ENCODE measurements around the gene RCAN1. TPM values are rescaled to one million over a fixed set of nuclear protein-coding genes. Genes with fewer than 3 reads are reported as not detected.

RCAN1 gene
- total RNA-seq, 3 donors from 2014 or later: 13.2 to 17.3 (median 17.3) TPM

DNA sequence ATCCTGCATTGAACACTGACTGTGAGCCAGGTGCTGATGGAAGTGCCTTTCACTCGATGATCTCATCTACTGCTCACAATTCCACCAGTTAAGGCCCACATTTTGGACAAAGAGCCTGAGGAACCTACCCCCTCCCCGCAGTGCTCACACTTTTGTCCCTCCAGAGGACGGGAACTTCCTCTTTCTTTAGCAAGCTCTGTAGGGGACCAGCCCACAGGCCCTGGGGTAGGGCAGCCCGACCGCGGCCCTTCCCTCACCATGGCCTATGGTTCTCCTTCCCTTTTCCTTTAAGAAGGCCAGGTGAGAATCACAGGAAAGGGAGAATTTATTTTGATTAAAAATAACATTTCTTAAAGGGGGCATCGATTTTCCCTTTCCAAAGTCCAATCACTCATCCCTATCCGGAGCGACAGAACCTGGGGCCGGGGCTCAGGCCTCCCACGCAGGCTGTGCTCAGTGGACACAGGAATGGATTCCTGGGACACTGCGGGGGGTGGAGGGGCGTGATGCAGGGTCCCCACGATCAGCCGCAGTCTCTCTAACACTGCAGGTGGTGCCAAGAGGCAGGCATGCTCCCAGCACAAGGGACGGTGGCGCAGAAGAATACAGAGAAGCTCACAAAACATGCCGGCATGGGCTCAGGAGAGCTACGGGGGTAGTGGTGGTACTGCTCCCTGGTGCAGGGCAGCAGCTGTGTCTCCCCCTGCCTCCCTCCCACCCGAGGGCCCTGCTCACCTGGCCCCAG is 94.0 kb downstream of the RCAN1 start:
- H3K4me3 Mint-ChIP-seq: no peak overlapping the region
- no peaks in the 10 kb centered on the region for H3K9me3 Mint-ChIP-seq
- peaks cover 24% of the 10 kb centered on the region for H3K36me3 Mint-ChIP-seq (ENCODE audit: insufficient read depth)
- H3K27me3 Mint-ChIP-seq (ENCODE audit: low read depth): no peaks in the 10 kb centered on the region
- peaks cover 19% of the 10 kb centered on the region for H3K4me1 Mint-ChIP-seq (ENCODE audit: low read depth)
- ATAC-seq (no peak), DNase-seq (no peak)

- H3K27me3 Mint-ChIP-seq (ENCODE audit: low read depth): no peaks in the 10 kb centered on the region
- no peaks in the 10 kb centered on the region for H3K9me3 Mint-ChIP-seq
- peaks cover 24% of the 10 kb centered on the region for H3K36me3 Mint-ChIP-seq (ENCODE audit: insufficient read depth)
- DNase-seq (no peak), ATAC-seq (no peak)
- H3K4me1 Mint-ChIP-seq (ENCODE audit: low read depth): peaks cover 18% of the 10 kb centered on the region
- no peak overlapping the region for H3K4me3 Mint-ChIP-seq
These were observed 94.6 kb downstream of the RCAN1 start for GRCh38 chr21:34520281-34520680.

GRCh38 chr21:34519694-34520093 is 95.2 kb downstream of the RCAN1 start:
- Mint-ChIP-seq H3K9me3 (no peaks in the 10 kb centered on the region), H3K4me1 (ENCODE audit: low read depth) (peaks cover 12% of the 10 kb centered on the region), H3K4me3 (no peak overlapping the region), H3K36me3 (ENCODE audit: insufficient read depth) (peaks cover 24% of the 10 kb centered on the region), H3K27me3 (ENCODE audit: low read depth) (no peaks in the 10 kb centered on the region)
- DNase-seq (no peak), ATAC-seq (no peak)

GRCh38 chr21:34519016-34519415 is 95.9 kb downstream of the RCAN1 start:
- ATAC-seq (no peak), DNase-seq (no peak)
- H3K27me3 Mint-ChIP-seq (ENCODE audit: low read depth): no peaks in the 10 kb centered on the region
- H3K9me3 Mint-ChIP-seq: no peaks in the 10 kb centered on the region
- peaks cover 24% of the 10 kb centered on the region for H3K36me3 Mint-ChIP-seq (ENCODE audit: insufficient read depth)
- H3K4me3 Mint-ChIP-seq: no peak overlapping the region
- H3K4me1 Mint-ChIP-seq (ENCODE audit: low read depth): peaks cover 12% of the 10 kb centered on the region

DNA sequence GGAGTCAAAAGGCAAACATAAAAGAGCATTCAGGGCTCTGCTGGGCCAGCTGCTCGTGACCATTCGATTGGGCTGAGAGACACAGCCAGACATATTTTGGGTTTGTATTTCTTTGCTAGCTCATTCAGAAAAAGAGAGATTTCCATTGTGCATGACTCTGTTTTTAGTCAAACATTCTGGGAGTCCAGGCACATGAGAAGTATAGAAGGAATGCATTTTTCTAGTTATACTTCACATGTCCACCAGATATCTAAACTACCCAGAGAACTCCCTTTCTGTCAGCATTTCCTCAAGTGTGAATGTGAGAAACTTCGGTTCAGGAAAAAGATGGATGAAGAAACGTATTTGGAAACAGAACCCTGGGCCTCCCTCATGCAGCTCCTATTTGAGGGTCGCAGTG is 96.6 kb downstream of the RCAN1 start:
- H3K9me3 Mint-ChIP-seq: no peaks in the 10 kb centered on the region
- H3K4me3 Mint-ChIP-seq: no peak overlapping the region
- H3K36me3 Mint-ChIP-seq (ENCODE audit: insufficient read depth): peaks cover 24% of the 10 kb centered on the region
- ATAC-seq (no peak), DNase-seq (no peak)
- peaks cover 12% of the 10 kb centered on the region for H3K4me1 Mint-ChIP-seq (ENCODE audit: low read depth)
- no peaks in the 10 kb centered on the region for H3K27me3 Mint-ChIP-seq (ENCODE audit: low read depth)

DNA sequence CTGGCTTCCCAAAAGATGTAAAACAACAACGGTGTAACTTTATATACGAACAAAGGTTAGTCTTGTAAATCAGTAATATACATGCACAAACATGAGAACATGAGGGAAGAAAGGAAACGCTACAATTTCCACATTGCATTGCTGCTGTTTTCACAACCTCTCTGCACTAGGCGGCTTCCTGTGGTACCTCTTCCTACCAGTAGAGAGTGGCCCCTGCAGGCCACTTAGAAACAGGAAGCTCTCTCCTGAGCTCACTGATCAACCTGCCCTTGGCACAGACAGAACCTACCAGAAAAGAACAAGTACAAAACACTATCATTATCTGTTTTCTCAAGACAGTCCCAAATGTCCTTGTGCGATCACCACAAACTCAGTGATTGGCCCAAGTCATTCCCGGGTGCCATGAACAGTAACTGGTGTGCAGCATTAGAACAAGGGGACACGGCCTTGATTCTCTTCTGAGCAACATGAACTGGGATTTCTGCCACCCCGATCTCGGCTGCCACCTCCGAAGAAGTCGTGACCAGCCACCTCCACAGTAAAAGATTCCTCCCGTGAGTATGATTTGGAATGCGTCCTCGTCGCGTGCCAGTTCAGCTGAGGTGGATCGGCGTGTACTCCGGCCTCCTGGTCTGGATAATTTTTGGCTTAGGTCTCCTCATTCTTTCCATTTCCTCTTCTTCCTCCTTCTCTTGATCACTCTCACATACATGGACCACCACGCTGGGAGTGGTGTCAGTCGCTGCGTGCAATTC is 97.2 kb downstream of the RCAN1 start:
- Mint-ChIP-seq H3K36me3 (ENCODE audit: insufficient read depth) (peaks cover 24% of the 10 kb centered on the region), H3K27me3 (ENCODE audit: low read depth) (no peaks in the 10 kb centered on the region), H3K4me3 (no peak overlapping the region), H3K4me1 (ENCODE audit: low read depth) (peaks cover 12% of the 10 kb centered on the region), H3K9me3 (no peaks in the 10 kb centered on the region)
- peak in 1 of 2 donors; percentile 35 for ATAC-seq
- DNase-seq: no peak

DNA sequence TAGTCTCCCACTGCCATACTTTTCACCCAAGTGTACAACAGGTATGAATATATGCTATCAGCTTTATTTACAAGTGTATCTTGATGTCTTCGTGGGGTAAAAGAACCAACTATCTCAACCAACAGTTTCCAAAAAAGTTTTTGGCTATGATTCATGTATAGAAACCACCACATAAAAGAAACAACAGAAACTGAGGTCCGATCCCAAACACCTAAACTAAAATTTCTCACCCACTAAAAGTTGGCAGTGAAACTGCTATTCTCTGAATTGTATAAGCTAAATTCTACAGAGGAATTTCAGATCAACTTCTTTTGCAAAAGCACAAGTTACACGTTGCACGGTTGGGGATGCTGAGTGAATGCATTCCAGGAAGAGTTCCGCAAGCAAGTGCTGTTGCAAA is 97.9 kb downstream of the RCAN1 start:
- no peaks in the 10 kb centered on the region for H3K9me3 Mint-ChIP-seq
- peaks cover 12% of the 10 kb centered on the region for H3K4me1 Mint-ChIP-seq (ENCODE audit: low read depth)
- H3K27me3 Mint-ChIP-seq (ENCODE audit: low read depth): no peaks in the 10 kb centered on the region
- peak; percentile 28 to 40 for ATAC-seq
- H3K36me3 Mint-ChIP-seq (ENCODE audit: insufficient read depth): peaks cover 20% of the 10 kb centered on the region
- no peak for DNase-seq
- no peak overlapping the region for H3K4me3 Mint-ChIP-seq

DNA sequence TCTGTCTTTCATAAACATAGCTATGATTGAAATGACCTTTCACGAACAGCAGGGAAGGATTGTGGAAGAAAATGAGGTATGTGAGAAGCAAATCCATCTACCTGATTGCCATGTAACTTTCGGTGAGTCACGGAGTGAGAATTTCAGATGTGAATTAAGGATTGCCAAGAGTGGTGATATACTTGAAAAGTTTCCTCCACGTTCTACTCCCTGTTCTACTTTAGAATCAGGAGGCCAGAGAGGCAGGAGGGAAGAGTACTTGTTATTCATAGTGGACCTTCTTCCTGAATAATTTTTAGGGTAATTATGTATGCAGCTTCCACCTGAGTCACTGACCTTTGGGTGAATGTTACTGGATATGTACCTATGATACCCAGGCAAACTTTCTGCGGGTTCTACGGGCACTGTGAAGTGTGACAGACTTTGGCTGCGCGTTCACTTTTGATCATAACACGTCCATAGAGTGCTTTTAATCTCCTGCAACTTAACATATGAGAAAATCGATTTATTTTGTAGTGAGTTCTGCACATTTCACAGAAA is 100.3 kb downstream of the RCAN1 start:
- ATAC-seq (no peak), DNase-seq (no peak)
- Mint-ChIP-seq H3K4me1 (ENCODE audit: low read depth) (peaks cover 12% of the 10 kb centered on the region), H3K36me3 (ENCODE audit: insufficient read depth) (peaks cover 16% of the 10 kb centered on the region), H3K9me3 (no peaks in the 10 kb centered on the region), H3K27me3 (ENCODE audit: low read depth) (no peaks in the 10 kb centered on the region), H3K4me3 (no peak overlapping the region)

GRCh38 chr21:34513129-34513675 is 101.7 kb downstream of the RCAN1 start:
- Mint-ChIP-seq H3K4me3 (no peak overlapping the region), H3K9me3 (no peaks in the 10 kb centered on the region), H3K27me3 (ENCODE audit: low read depth) (no peaks in the 10 kb centered on the region), H3K4me1 (ENCODE audit: low read depth) (peaks cover 12% of the 10 kb centered on the region), H3K36me3 (ENCODE audit: insufficient read depth) (peaks cover 12% of the 10 kb centered on the region)
- ATAC-seq: no peak
- DNase-seq: no peak

DNA sequence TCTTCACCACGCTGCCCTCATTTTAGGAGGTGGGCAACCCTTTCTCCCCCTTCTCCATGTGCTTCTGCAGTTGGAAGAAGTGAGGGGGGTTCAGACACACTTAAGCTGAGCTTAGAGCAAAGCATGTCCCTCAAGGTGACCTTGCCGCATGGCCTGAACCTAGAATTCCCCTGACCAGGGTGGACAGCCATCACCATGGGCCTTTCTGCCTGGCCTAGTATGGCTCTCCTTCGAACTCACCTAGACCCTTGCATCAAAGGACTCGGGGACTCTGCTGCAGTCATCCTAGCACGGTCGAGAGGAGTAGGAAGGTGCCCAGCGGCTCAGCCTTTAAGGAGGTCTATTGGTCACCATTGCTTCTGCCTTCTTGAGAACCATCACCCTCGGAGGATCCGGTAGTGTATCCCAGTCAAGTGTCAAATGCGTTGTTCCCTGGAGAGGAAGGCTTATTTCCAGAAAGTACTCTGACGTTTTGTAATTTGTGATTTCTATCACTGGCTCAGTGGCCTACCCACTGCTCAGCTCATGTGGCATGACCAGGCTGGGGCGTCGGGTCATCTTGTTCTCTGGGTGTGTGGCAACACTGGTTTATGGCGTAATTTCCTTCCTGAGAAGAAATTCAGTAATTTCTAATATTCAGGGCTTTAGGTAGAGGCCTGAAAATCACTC is 103.0 kb downstream of the RCAN1 start, which contains the start of gene KCNE1:
TSS of gene KCNE1 (minus strand) at position 424 of the 669 bp plus-strand sequence. CDS start 62,576 bp downstream, outside the sequence.
- Mint-ChIP-seq H3K4me3 (no peak within 1 kb of the TSS), H3K36me3 (ENCODE audit: insufficient read depth) (no peaks in the 10 kb centered on the region), H3K27me3 (ENCODE audit: low read depth) (peaks cover 2% of the 10 kb centered on the region), H3K4me1 (ENCODE audit: low read depth) (peaks cover 1% of the 10 kb centered on the region), H3K9me3 (no peaks in the 10 kb centered on the region)
- ATAC-seq: no peak
- no peak for DNase-seq

- Mint-ChIP-seq H3K36me3 (ENCODE audit: insufficient read depth) (no peaks in the 10 kb centered on the region), H3K27me3 (ENCODE audit: low read depth) (peaks cover 9% of the 10 kb centered on the region), H3K4me3 (no peak overlapping the region), H3K9me3 (no peaks in the 10 kb centered on the region), H3K4me1 (ENCODE audit: low read depth) (no peaks in the 10 kb centered on the region)
- no peak for ATAC-seq
- no peak for DNase-seq
These were observed 103.7 kb downstream of the RCAN1 start for GRCh38 chr21:34511181-34511580.

GRCh38 chr21:34510148-34511142 is 104.5 kb downstream of the RCAN1 start:
- ATAC-seq: peak; percentile 72
- Mint-ChIP-seq H3K36me3 (ENCODE audit: insufficient read depth) (no peaks in the 10 kb centered on the region), H3K9me3 (no peaks in the 10 kb centered on the region), H3K27me3 (ENCODE audit: low read depth) (peaks cover 9% of the 10 kb centered on the region), H3K4me1 (ENCODE audit: low read depth) (no peaks in the 10 kb centered on the region), H3K4me3 (no peak overlapping the region)
- peak; percentile 17 for DNase-seq

DNA sequence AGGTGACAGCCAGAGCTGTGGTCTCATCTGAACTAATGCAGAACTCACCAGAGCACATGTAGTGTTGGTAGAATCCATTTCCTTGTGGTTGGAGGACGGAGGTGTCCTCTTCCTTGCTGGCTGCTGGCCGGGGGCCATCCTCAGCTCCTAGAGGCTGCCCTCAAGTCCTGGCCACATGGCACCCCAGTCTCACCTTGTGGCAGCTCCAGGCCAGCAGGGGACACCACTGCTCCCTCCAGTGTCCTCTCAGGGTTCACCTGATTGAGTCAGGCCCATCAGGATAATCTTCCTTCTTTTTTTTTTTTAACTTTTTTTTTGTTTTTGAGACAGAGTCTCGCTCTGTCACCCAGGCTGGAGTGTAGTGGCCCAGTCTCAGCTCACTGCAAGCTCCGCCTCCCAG is 105.8 kb downstream of the RCAN1 start:
- Mint-ChIP-seq H3K36me3 (ENCODE audit: insufficient read depth) (no peaks in the 10 kb centered on the region), H3K4me1 (ENCODE audit: low read depth) (no peaks in the 10 kb centered on the region), H3K4me3 (no peak overlapping the region), H3K9me3 (no peaks in the 10 kb centered on the region), H3K27me3 (ENCODE audit: low read depth) (peaks cover 9% of the 10 kb centered on the region)
- ATAC-seq: no peak
- DNase-seq: no peak
